Colonic mucosa (tissue), 4 donors: Measurements from ENCODE around the gene FBL. TPM values are rescaled to one million over a fixed set of nuclear protein-coding genes. Genes with fewer than 3 reads are reported as not detected.
A peak's percentile ranks its signal among the peaks of the same experiment; 100 is the strongest.

Experiments
- DNase-seq: peaks from one replicate; pipeline ENCODE4 v3.0.0-alpha.2; 2020
- H3K27ac ChIP-seq: fragments of 200-600 bp; one replicate; pipeline ENCODE4 v1.8.0; 2021
- H3K27me3 ChIP-seq: fragments of 200-600 bp; one replicate; pipeline ENCODE4 v1.8.0; 2021
- H3K36me3 ChIP-seq: fragments of 200-600 bp; one replicate; pipeline ENCODE4 v1.8.0; 2021
- H3K4me1 ChIP-seq: fragments of 200-600 bp; one replicate; pipeline ENCODE4 v1.8.0; 2021; ENCODE audit warnings: mild to moderate bottlenecking
- H3K4me3 ChIP-seq: fragments of 200-600 bp; one replicate; pipeline ENCODE4 v1.8.0; 2021
- H3K9ac ChIP-seq, 2 donors: one replicate each; pipeline ENCODE4 v1.7.0; 2013; ENCODE audit warnings: control low read depth in 2 of 2, low read depth in 2 of 2, low read length in 2 of 2
- H3K9me3 ChIP-seq: fragments of 200-600 bp; one replicate; pipeline ENCODE4 v1.8.0; 2021
- CTCF ChIP-seq: fragments of 200-600 bp; IDR thresholded peaks from one replicate; pipeline ENCODE4 v1.8.0; 2022; ENCODE audit warnings: antibody characterized with exemption, mild to moderate bottlenecking
- intact Hi-C: fragments of 100-400 bp; cut with DNase I; formaldehyde crosslinking; loops from one replicate; pipeline ENCODE4 v1.14.1; 2022
- total RNA-seq, 2 donors: library from RNA; stranded (reverse); fragmentation: NEBNext Ultra II Directional in 1 of 2; extraction: Animal tissue kit (Norgen Biotek cat#: 25700) in 1 of 2; gene quantifications; one replicate each; pipeline ENCODE4 v1.2.1, GENCODE V29; 2021
- donor health status: healthy.
- donor health status: DM: no; HTN: no; CAD: no.
- donor health status: DM: no; HTN: no; CAD: no.

The FBL gene
- total RNA-seq, 2 donors from 2014 or later: 155 to 297 TPM

GRCh38 chr19:39826311-39826945 lies 19.8 kb downstream of the FBL start:
- H3K27ac ChIP-seq: no peak overlapping the region
- no peaks in the 10 kb centered on the region for H3K9me3 ChIP-seq
- H3K4me1 ChIP-seq: no peaks in the 10 kb centered on the region
- no peak for TF ChIP-seq CTCF
- H3K36me3 ChIP-seq: peaks cover 5% of the 10 kb centered on the region
- intact Hi-C loops: no loop called here
- no peak for DNase-seq
- no peak overlapping the region for H3K4me3 ChIP-seq
- no peak overlapping the region for H3K9ac ChIP-seq
- no peaks in the 10 kb centered on the region for H3K27me3 ChIP-seq

- intact Hi-C loops: no loop called here
- TF ChIP-seq CTCF: no peak
These were observed 20.6 kb downstream of the FBL start for GRCh38 chr19:39825531-39826076.

GRCh38 chr19:39825093-39825463 lies 21.1 kb downstream of the FBL start:
- intact Hi-C loops: no loop called here
- Histone ChIP-seq H3K36me3 (peaks cover 5% of the 10 kb centered on the region), H3K27ac (no peak overlapping the region), H3K4me3 (no peak overlapping the region), H3K9me3 (no peaks in the 10 kb centered on the region), H3K27me3 (no peaks in the 10 kb centered on the region), H3K4me1 (no peaks in the 10 kb centered on the region), H3K9ac (no peak overlapping the region)
- no peak for DNase-seq
- TF ChIP-seq CTCF: no peak

More at GRCh38 chr19:39825531-39826076, 20.6 kb downstream of the FBL start:
- Histone ChIP-seq H3K4me1 (no peaks in the 10 kb centered on the region), H3K36me3 (peaks cover 5% of the 10 kb centered on the region), H3K9ac (no peak overlapping the region), H3K27ac (no peak overlapping the region), H3K27me3 (no peaks in the 10 kb centered on the region), H3K9me3 (no peaks in the 10 kb centered on the region), H3K4me3 (no peak overlapping the region)
- no peak for DNase-seq

- peak; percentile 91 for DNase-seq
These were observed 21.8 kb downstream of the FBL start for GRCh38 chr19:39824143-39825092.

More at GRCh38 chr19:39824143-39825092, 21.8 kb downstream of the FBL start:
- no peaks in the 10 kb centered on the region for H3K36me3 ChIP-seq
- no peak overlapping the region for H3K27ac ChIP-seq
- H3K9me3 ChIP-seq: no peaks in the 10 kb centered on the region
- peak overlapping the region; percentile 74 to 76 for H3K9ac ChIP-seq
- intact Hi-C loops: no loop called here
- no peak for TF ChIP-seq CTCF
- H3K4me3 ChIP-seq: peak overlapping the region; percentile 65
- H3K27me3 ChIP-seq: no peaks in the 10 kb centered on the region
- H3K4me1 ChIP-seq: no peaks in the 10 kb centered on the region
